MM.1S (cell line): ENCODE data around the gene ATAD3A.

Experiments used
- DNase-seq: peaks from one replicate; pipeline ENCODE4 v3.0.0-alpha.2; 2015
- H2AFZ ChIP-seq: fragments of 300-600 bp; sonication (generic); 2 replicates; pipeline ENCODE4 v1.6.0; 2016; ENCODE audit warnings: antibody characterized with exemption, low read length
- H3F3A ChIP-seq: fragments of 300-600 bp; sonication (generic); 2 replicates; pipeline ENCODE4 v1.6.1; 2016; ENCODE audit warnings: mild to moderate bottlenecking, antibody characterized with exemption, low read length, moderate library complexity, mixed read lengths; ENCODE audit not compliant: insufficient read depth
- H3K27ac ChIP-seq: fragments of 300-600 bp; sonication (generic); 2 replicates; pipeline ENCODE4 v1.5.1; 2016; ENCODE audit warnings: mild to moderate bottlenecking, low read length
- H3K27me3 ChIP-seq: fragments of 300-600 bp; sonication (generic); replicated peaks from 2 replicates; pipeline ENCODE4 v1.6.0; 2016; ENCODE audit warnings: low read length; ENCODE audit not compliant: insufficient read depth
- H3K36me3 ChIP-seq: fragments of 300-600 bp; sonication (generic); replicated peaks from 2 replicates; pipeline ENCODE4 v1.6.1; 2016; ENCODE audit warnings: mild to moderate bottlenecking, low read length, mixed read lengths; ENCODE audit not compliant: insufficient read depth
- H3K4me1 ChIP-seq: fragments of 300-600 bp; sonication (generic); 2 replicates; pipeline ENCODE4 v1.6.1; 2016; ENCODE audit warnings: low read length, mixed read lengths
- H3K4me2 ChIP-seq: fragments of 300-600 bp; sonication (generic); 2 replicates; pipeline ENCODE4 v1.6.0; 2016; ENCODE audit warnings: low read depth, low read length
- H3K4me3 ChIP-seq: fragments of 300-600 bp; sonication (generic); 2 replicates; pipeline ENCODE4 v1.5.1; 2016; ENCODE audit warnings: low read length, mixed read lengths
- H3K79me2 ChIP-seq: fragments of 300-600 bp; sonication (generic); 2 replicates; pipeline ENCODE4 v1.6.1; 2016; ENCODE audit warnings: mixed run types, low read length, mixed read lengths
- H3K9ac ChIP-seq: fragments of 300-600 bp; sonication (generic); 2 replicates; pipeline ENCODE4 v1.6.1; 2016; ENCODE audit warnings: low read length, mixed read lengths
- H3K9me2 ChIP-seq: fragments of 300-600 bp; sonication (generic); replicated peaks from 2 replicates; pipeline ENCODE4 v1.6.1; 2016; ENCODE audit warnings: mild to moderate bottlenecking, low read length, mixed read lengths; ENCODE audit not compliant: insufficient read depth
- H3K9me3 ChIP-seq: fragments of 300-600 bp; sonication (generic); replicated peaks from 2 replicates; pipeline ENCODE4 v1.6.1; 2016; ENCODE audit warnings: mild to moderate bottlenecking, low read length, mixed read lengths; ENCODE audit not compliant: insufficient read depth
- H4K20me1 ChIP-seq: fragments of 300-600 bp; sonication (generic); 2 replicates; pipeline ENCODE4 v1.6.1; 2016; ENCODE audit warnings: mild to moderate bottlenecking, low read length, moderate library complexity, mixed read lengths; ENCODE audit not compliant: insufficient read depth
- CTCF ChIP-seq: fragments of 300-600 bp; sonication (generic); IDR thresholded peaks from 2 replicates; pipeline ENCODE4 v1.5.1; 2016; ENCODE audit warnings: antibody characterized with exemption, low read length, mixed read lengths
- EZH2 ChIP-seq: fragments of 300-600 bp; sonication (generic); optimal IDR thresholded peaks from 2 replicates; pipeline ENCODE3; 2017; ENCODE audit warnings: low read depth, mild to moderate bottlenecking, antibody characterized with exemption, low read length, mixed read lengths
- EZH2phosphoT487 ChIP-seq: fragments of 300-600 bp; sonication (generic); IDR thresholded peaks from 2 replicates; pipeline ENCODE4 v1.6.1; 2018; ENCODE audit warnings: antibody characterized with exemption, low read length

The ATAD3A gene

GRCh38 chr1:1544544-1544943 is 32.6 kb downstream of the ATAD3A start:
- H3K9me3 ChIP-seq, result no peaks in the 10 kb centered on the region
- H4K20me1 ChIP-seq, result no peaks in the 10 kb centered on the region
- no peak overlapping the region for H3K9ac ChIP-seq
- H3K36me3 ChIP-seq, result no peaks in the 10 kb centered on the region
- DNase-seq, result no peak
- H3K4me1 ChIP-seq, result no peaks in the 10 kb centered on the region
- H2AFZ ChIP-seq, result no peak overlapping the region
- no peak overlapping the region for H3K27ac ChIP-seq
- H3K4me3 ChIP-seq, result no peak overlapping the region
- no peak overlapping the region for H3K4me2 ChIP-seq
- no peaks in the 10 kb centered on the region for H3K9me2 ChIP-seq
- no peaks in the 10 kb centered on the region for H3K79me2 ChIP-seq
- no peak for TF ChIP-seq EZH2phosphoT487
- TF ChIP-seq CTCF, result no peak
- TF ChIP-seq EZH2, result no peak
- no peaks in the 10 kb centered on the region for H3F3A ChIP-seq
- H3K27me3 ChIP-seq, result no peaks in the 10 kb centered on the region

- H3K36me3 ChIP-seq, result no peaks in the 10 kb centered on the region
Measured at GRCh38 chr1:1545946-1546737, 34.2 kb downstream of the ATAD3A start.

GRCh38 chr1:1547011-1547410 is 35.0 kb downstream of the ATAD3A start:
- no peak for TF ChIP-seq CTCF
- 0 out of 2 replicates have a peak, but pooled peaks cover 2% of the 10 kb centered on the region for H3K79me2 ChIP-seq
- no peaks in the 10 kb centered on the region for H3K9me3 ChIP-seq
- H3K9me2 ChIP-seq, result no peaks in the 10 kb centered on the region
- H3K4me3 ChIP-seq, result no peak overlapping the region
- H4K20me1 ChIP-seq, result no peaks in the 10 kb centered on the region
- no peak for DNase-seq
- no peaks in the 10 kb centered on the region for H3F3A ChIP-seq
- no peaks in the 10 kb centered on the region for H3K27me3 ChIP-seq
- no peak overlapping the region for H2AFZ ChIP-seq
- no peak overlapping the region for H3K27ac ChIP-seq
- no peaks in the 10 kb centered on the region for H3K36me3 ChIP-seq
- H3K4me2 ChIP-seq, result no peak overlapping the region
- H3K9ac ChIP-seq, result no peak overlapping the region
- no peaks in the 10 kb centered on the region for H3K4me1 ChIP-seq

More at GRCh38 chr1:1545946-1546737, 34.2 kb downstream of the ATAD3A start:
- H3K4me3 ChIP-seq, result no peak overlapping the region
- no peak overlapping the region for H3K9ac ChIP-seq
- no peaks in the 10 kb centered on the region for H3K9me2 ChIP-seq
- H3K27me3 ChIP-seq, result no peaks in the 10 kb centered on the region
- H3F3A ChIP-seq, result no peaks in the 10 kb centered on the region
- H3K4me2 ChIP-seq, result no peak overlapping the region
- H3K9me3 ChIP-seq, result no peaks in the 10 kb centered on the region
- no peaks in the 10 kb centered on the region for H3K79me2 ChIP-seq
- DNase-seq, result no peak
- no peaks in the 10 kb centered on the region for H4K20me1 ChIP-seq
- no peak overlapping the region for H3K27ac ChIP-seq
- H2AFZ ChIP-seq, result no peak overlapping the region
- TF ChIP-seq CTCF, result no peak
- TF ChIP-seq EZH2phosphoT487, result no peak
- no peak for TF ChIP-seq EZH2
- no peaks in the 10 kb centered on the region for H3K4me1 ChIP-seq
